Cardiac fibroblast (primary cell): Measurements from ENCODE around the gene AGK.
A peak's percentile ranks its signal among the peaks of the same experiment; 100 is the strongest.
"Not testable (repeated sequence)": the region's sequence is repeated elsewhere in the genome, so short reads cannot be mapped to it uniquely, and the experiment has no call there.

Experiments used
- DNase-seq, 2 donors: peaks; one replicate each; pipeline versions ENCODE4 v3.0.0 to v3.0.0-alpha.2; 2010; ENCODE audit warnings: low read depth in 2 of 2
- H3K4me3 ChIP-seq, 2 donors: replicated peaks in 1 of 2; 1 replicate in 1 of 2; 2 replicates in 1 of 2; pipeline ENCODE4 v1.5.1; 2011; ENCODE audit warnings: low read depth in 2 of 2, low read length in 2 of 2, mild to moderate bottlenecking in 2 of 2, moderate library complexity in 1 of 2
- TF ChIP-seq, protein P1 (sequence below): IDR thresholded peaks from one replicate; pipeline ENCODE4 v1.5.1; 2011; ENCODE audit warnings: low read depth, mild to moderate bottlenecking, low read length, inconsistent platforms

The AGK gene

GRCh38 chr7:141573511-141573910, 22.3 kb downstream of the AGK start:
- DNase-seq: no peak
- H3K4me3 ChIP-seq: no peak overlapping the region
- TF ChIP-seq, protein P1, sequence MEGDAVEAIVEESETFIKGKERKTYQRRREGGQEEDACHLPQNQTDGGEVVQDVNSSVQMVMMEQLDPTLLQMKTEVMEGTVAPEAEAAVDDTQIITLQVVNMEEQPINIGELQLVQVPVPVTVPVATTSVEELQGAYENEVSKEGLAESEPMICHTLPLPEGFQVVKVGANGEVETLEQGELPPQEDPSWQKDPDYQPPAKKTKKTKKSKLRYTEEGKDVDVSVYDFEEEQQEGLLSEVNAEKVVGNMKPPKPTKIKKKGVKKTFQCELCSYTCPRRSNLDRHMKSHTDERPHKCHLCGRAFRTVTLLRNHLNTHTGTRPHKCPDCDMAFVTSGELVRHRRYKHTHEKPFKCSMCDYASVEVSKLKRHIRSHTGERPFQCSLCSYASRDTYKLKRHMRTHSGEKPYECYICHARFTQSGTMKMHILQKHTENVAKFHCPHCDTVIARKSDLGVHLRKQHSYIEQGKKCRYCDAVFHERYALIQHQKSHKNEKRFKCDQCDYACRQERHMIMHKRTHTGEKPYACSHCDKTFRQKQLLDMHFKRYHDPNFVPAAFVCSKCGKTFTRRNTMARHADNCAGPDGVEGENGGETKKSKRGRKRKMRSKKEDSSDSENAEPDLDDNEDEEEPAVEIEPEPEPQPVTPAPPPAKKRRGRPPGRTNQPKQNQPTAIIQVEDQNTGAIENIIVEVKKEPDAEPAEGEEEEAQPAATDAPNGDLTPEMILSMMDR: no peak

DNA sequence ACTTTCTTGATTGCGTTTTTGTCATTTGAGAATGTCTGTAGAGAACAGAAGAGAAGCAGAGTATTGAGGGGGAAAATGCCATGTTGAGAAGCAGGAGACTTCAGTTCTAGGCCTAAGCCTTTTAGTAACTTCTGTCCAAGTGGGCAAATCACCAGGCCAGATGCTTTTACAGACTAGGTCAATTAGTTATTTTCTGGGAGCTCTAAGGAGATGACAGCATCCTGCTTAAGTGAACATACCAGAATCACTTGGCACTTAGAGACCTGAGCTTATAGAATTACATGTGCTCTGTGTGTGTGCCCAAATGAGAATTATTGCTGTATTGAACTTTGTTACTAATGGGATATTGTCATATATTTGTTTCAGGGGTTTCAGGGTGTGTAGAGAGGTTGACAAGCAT, 24.0 kb downstream of the AGK start:
- DNase-seq: no peak

GRCh38 chr7:141575654-141576448, 24.6 kb downstream of the AGK start:
- H3K4me3 ChIP-seq: no peak overlapping the region
- peak in 1 of 2 donors; percentile 37 for DNase-seq
- TF ChIP-seq, protein P1: no peak

More for the DNA sequence above, 24.0 kb downstream of the AGK start:
- TF ChIP-seq, protein P1: no peak
- H3K4me3 ChIP-seq: no peak overlapping the region

GRCh38 chr7:141577043-141577839, 26.0 kb downstream of the AGK start:
- TF ChIP-seq, protein P1: no peak
- no peak overlapping the region for H3K4me3 ChIP-seq
- no peak for DNase-seq

- H3K4me3 ChIP-seq, DNase-seq: not testable (repeated sequence)
Measured at GRCh38 chr7:141579953-141580352, 28.7 kb downstream of the AGK start.

DNA sequence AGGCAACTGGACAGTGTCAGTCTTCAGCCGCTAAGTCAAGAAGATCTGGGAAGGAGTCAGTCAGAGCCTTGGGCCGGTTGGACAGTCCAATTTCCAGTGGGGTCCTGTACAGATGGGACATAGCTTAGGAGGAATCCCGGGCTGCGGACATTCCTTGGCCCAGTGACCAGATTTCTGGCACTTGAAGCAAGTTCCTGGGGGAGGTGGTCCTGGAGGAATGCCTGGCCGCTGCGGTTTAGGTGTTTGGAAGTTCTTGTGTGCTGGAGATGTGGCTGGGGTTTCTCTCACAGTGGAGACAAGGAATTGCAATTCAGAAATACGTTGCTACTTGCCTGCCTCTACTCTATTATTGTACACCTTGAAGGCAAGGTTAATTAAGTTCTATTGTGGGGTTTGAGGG, 30.9 kb downstream of the AGK start:
- DNase-seq: peak; percentile 25 to 32
- not testable (repeated sequence) for H3K4me3 ChIP-seq

DNA sequence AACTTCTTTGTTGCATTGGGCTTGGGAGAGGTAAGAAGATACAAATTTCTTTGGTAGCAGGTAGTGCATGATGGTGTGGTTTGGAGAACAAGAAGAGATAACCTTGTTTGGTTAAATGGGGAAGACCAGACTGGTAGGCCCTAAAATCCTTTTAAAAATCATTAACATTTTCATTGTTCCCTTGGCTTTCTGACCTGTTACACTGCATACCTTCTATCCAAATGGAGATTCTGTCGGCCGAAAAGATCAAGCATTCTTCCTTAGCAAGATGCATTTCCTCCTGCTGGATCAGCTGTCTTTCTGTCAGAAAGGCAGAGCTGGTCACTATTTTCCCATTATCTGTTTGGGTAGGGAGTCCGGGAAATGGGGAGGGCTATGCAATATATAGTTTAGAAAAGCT, 33.7 kb downstream of the AGK start:
- TF ChIP-seq, protein P1: no peak
- DNase-seq: no peak
- no peak overlapping the region for H3K4me3 ChIP-seq
